WTC11 (cell line): ENCODE results near the gene FAM227B. TPM values are rescaled to one million over a fixed set of nuclear protein-coding genes. Genes with fewer than 3 reads are reported as not detected.
A peak's percentile ranks its signal among the peaks of the same experiment; 100 is the strongest.

Source experiments
- ATAC-seq: fragments of 200-7000 bp; cut with Tn5 transposase; 2 replicates; pipeline ENCODE4 v1.10.0; 2021; ENCODE audit warnings: mild to moderate bottlenecking, moderate library complexity
- CTCF ChIA-PET: fragments of 300-600 bp; sonication (Branson Sonifier 250); formaldehyde crosslinking; loops from one replicate; lab custom pipeline; 2021; ENCODE audit warnings: antibody characterized with exemption; lab: Charles Lee
- POLR2A ChIA-PET: fragments of 350-600 bp; sonication (Branson Sonifier 250); formaldehyde crosslinking; loops from one replicate; lab custom pipeline; 2021; ENCODE audit warnings: antibody characterized with exemption; lab: Charles Lee
- DNase-seq: peaks from one replicate; pipeline ENCODE4 v3.0.0; 2021; ENCODE audit warnings: low spot score
- H3K27ac Mint-ChIP-seq: 2 replicates; pipeline ENCODE4 v1.8.0; 2021; ENCODE audit warnings: mixed read lengths
- H3K27me3 Mint-ChIP-seq: 2 replicates; pipeline ENCODE4 v1.8.0; 2021; ENCODE audit warnings: low read depth, mild to moderate bottlenecking, moderate library complexity, mixed read lengths
- H3K36me3 Mint-ChIP-seq: 2 replicates; pipeline ENCODE4 v1.8.0; 2021; ENCODE audit warnings: mixed read lengths
- H3K4me1 Mint-ChIP-seq: 2 replicates; pipeline ENCODE4 v1.8.0; 2022; ENCODE audit warnings: mixed read lengths
- H3K4me3 Mint-ChIP-seq: 2 replicates; pipeline ENCODE4 v1.8.0; 2021; ENCODE audit warnings: mild to moderate bottlenecking, moderate library complexity, mixed read lengths
- H3K9me3 Mint-ChIP-seq: 2 replicates; pipeline ENCODE4 v1.8.0; 2021; ENCODE audit warnings: mixed read lengths
- AFF4 ChIP-seq: sonication (generic); formaldehyde crosslinking; IDR thresholded peaks from 2 replicates; pipeline ENCODE4 v1.8.1; 2023; ENCODE audit warnings: mild to moderate bottlenecking, missing genetic modification reagents, borderline replicate concordance
- ATF1 ChIP-seq: sonication (generic); formaldehyde crosslinking; IDR thresholded peaks from 2 replicates; pipeline ENCODE4 v1.8.1; 2023; ENCODE audit warnings: mild to moderate bottlenecking, moderate library complexity, missing genetic modification reagents
- ATF2 ChIP-seq: sonication (generic); formaldehyde crosslinking; IDR thresholded peaks from 2 replicates; pipeline ENCODE4 v1.8.1; 2022; ENCODE audit warnings: low read depth, missing genetic modification reagents, borderline replicate concordance
- CBFB ChIP-seq: sonication (generic); formaldehyde crosslinking; IDR thresholded peaks from 2 replicates; pipeline ENCODE4 v1.8.1; 2022; ENCODE audit warnings: mild to moderate bottlenecking, low read depth, missing genetic modification reagents
- CDX4 ChIP-seq: fragments of 250-450 bp; sonication (Bioruptor Pico); IDR thresholded peaks from 2 replicates; pipeline ENCODE4 v1.9.0; 2021; ENCODE audit warnings: moderate library complexity, mild to moderate bottlenecking, inconsistent platforms, borderline replicate concordance
- E2F4 ChIP-seq: sonication (generic); formaldehyde crosslinking; IDR thresholded peaks from 2 replicates; pipeline ENCODE4 v1.8.1; 2022; ENCODE audit warnings: low read depth, mild to moderate bottlenecking, moderate library complexity, missing genetic modification reagents, borderline replicate concordance
- FOXK1 ChIP-seq: sonication (generic); formaldehyde crosslinking; IDR thresholded peaks from 2 replicates; pipeline ENCODE4 v1.8.0; 2022; ENCODE audit warnings: mild to moderate bottlenecking, moderate library complexity, missing genetic modification reagents
- GTF2I ChIP-seq: fragments of 250-450 bp; sonication (Bioruptor Pico); conservative IDR thresholded peaks from 2 replicates; pipeline ENCODE4 v1.4.0; 2021; ENCODE audit warnings: mild to moderate bottlenecking
- MXD4 ChIP-seq: fragments of 250-450 bp; sonication (Bioruptor Pico); IDR thresholded peaks from 2 replicates; pipeline ENCODE4 v1.8.0; 2021; ENCODE audit warnings: mild to moderate bottlenecking, moderate library complexity, borderline replicate concordance
- MYBL2 ChIP-seq: sonication (generic); formaldehyde crosslinking; IDR thresholded peaks from 2 replicates; pipeline ENCODE4 v1.8.1; 2023; ENCODE audit warnings: mild to moderate bottlenecking, moderate library complexity, missing genetic modification reagents
- NFYB ChIP-seq: sonication (generic); formaldehyde crosslinking; conservative IDR thresholded peaks from 2 replicates; pipeline ENCODE4 v1.8.0; 2022; ENCODE audit warnings: low read depth, missing genetic modification reagents
- USF2 ChIP-seq: sonication (generic); formaldehyde crosslinking; IDR thresholded peaks from 2 replicates; pipeline ENCODE4 v1.8.1; 2023; ENCODE audit warnings: mild to moderate bottlenecking, missing genetic modification reagents, moderate library complexity
- ZBTB43 ChIP-seq: sonication (generic); formaldehyde crosslinking; IDR thresholded peaks from 2 replicates; pipeline ENCODE4 v1.8.1; 2023; ENCODE audit warnings: mild to moderate bottlenecking, missing genetic modification reagents
- ZNF263 ChIP-seq: sonication (generic); formaldehyde crosslinking; IDR thresholded peaks from 2 replicates; pipeline ENCODE4 v1.8.1; 2022; ENCODE audit warnings: low read depth, mild to moderate bottlenecking, moderate library complexity, missing genetic modification reagents
- ZNF281 ChIP-seq: sonication (generic); formaldehyde crosslinking; IDR thresholded peaks from 2 replicates; pipeline ENCODE4 v1.8.0; 2023; ENCODE audit warnings: mild to moderate bottlenecking, missing genetic modification reagents
- ZNF396 ChIP-seq: fragments of 250-450 bp; sonication (Bioruptor Pico); IDR thresholded peaks from 2 replicates; pipeline ENCODE4 v1.8.0; 2021; ENCODE audit warnings: mild to moderate bottlenecking, moderate library complexity, borderline replicate concordance
- total RNA-seq: library from RNA; stranded (reverse); gene quantifications from 3 replicates; pipeline ENCODE4 v1.2.3, GENCODE V29; 2021

The FAM227B gene
- total RNA-seq, 1 experiment from 2014 or later = 6.8 TPM

- no peak for ATAC-seq
- Mint-ChIP-seq H3K4me3 (no peak overlapping the region), H3K4me1 (peaks cover 10% of the 10 kb centered on the region), H3K9me3 (no peaks in the 10 kb centered on the region), H3K27ac (no peak overlapping the region), H3K27me3 (no peaks in the 10 kb centered on the region), H3K36me3 (no peaks in the 10 kb centered on the region)
- DNase-seq = no peak
- POLR2A ChIA-PET = no interaction called here
- no peak for TF ChIP-seq MYBL2
- TF ChIP-seq ZNF263 (CRISPR knock-in tag) = no peak
- no peak for TF ChIP-seq CBFB (CRISPR knock-in tag)
- TF ChIP-seq ATF1 = no peak
- TF ChIP-seq GTF2I (CRISPR knock-in tag) = no peak
- TF ChIP-seq NFYB (CRISPR knock-in tag) = no peak
- TF ChIP-seq ZNF396 (CRISPR knock-in tag) = no peak
- TF ChIP-seq CDX4 (CRISPR knock-in tag) = no peak
- TF ChIP-seq FOXK1 (CRISPR knock-in tag) = no peak
- CTCF ChIA-PET = no interaction called here
Observed at GRCh38 chr15:49645277-49645676, 24.7 kb upstream of the FAM227B start.

- DNase-seq (no peak), ATAC-seq (peak; percentile 94)
- Mint-ChIP-seq H3K4me1 (peaks cover 10% of the 10 kb centered on the region), H3K27me3 (no peaks in the 10 kb centered on the region), H3K4me3 (no peak overlapping the region), H3K27ac (no peak overlapping the region), H3K9me3 (no peaks in the 10 kb centered on the region), H3K36me3 (no peaks in the 10 kb centered on the region)
- ChIA-PET POLR2A (no interaction called here), CTCF (interaction anchor here (0.6 to 0.9 kb wide), 2 partner anchors 188 to 409 kb away, joined by 3 to 4 read pairs; no protein-coding TSS in a partner anchor)
- no peak for TF ChIP-seq MXD4
- no peak for TF ChIP-seq ATF1
- TF ChIP-seq ATF2 = no peak
- no peak for TF ChIP-seq E2F4 (CRISPR knock-in tag)
- TF ChIP-seq USF2 (CRISPR knock-in tag) = no peak
- TF ChIP-seq AFF4 = no peak
- TF ChIP-seq ZNF281 = no peak
- no peak for TF ChIP-seq ZBTB43 (CRISPR knock-in tag)
Observed at GRCh38 chr15:49644364-49644794, 23.8 kb upstream of the FAM227B start.
